GM12878 (cell line): ENCODE data around the gene ATXN1. TPM values are rescaled to one million over a fixed set of nuclear protein-coding genes. Genes with fewer than 3 reads are reported as not detected.

Experiments
- ATAC-seq: fragments of 200-7000 bp; cut with Tn5 transposase; 3 replicates; pipeline ENCODE4 v1.9.1; 2020; ENCODE audit warnings: mild to moderate bottlenecking, moderate library complexity
- BruUV-seq: library from RNA; stranded (reverse); fragments of 400-500 nt; replicated peaks from 2 replicates; lab custom pipeline; 2021; lab: Mats Ljungman, UMichigan
- CTCF ChIA-PET: fragments of 300-600 bp; sonication (Branson Sonifier 250); formaldehyde crosslinking; extraction: SDS; loops from one replicate; lab custom pipeline; 2021; ENCODE audit warnings: inconsistent platforms; lab: Yijun Ruan, JAX
- POLR2A ChIA-PET: fragments of 350-600 bp; formaldehyde crosslinking; extraction: SDS; loops from one replicate; lab custom pipeline; 2021; ENCODE audit warnings: inconsistent platforms; lab: Charles Lee
- RAD21 ChIA-PET: fragments of 300-600 bp; sonication (Branson Sonifier 250); formaldehyde crosslinking; loops from one replicate; lab custom pipeline; 2023; ENCODE audit warnings: antibody characterized with exemption; ENCODE audit not compliant: unreplicated experiment; lab: Charles Lee
- SMC1A ChIA-PET: fragments of 300-600 bp; sonication (Branson Sonifier 250); formaldehyde crosslinking; loops from one replicate; lab custom pipeline; 2023; ENCODE audit not compliant: unreplicated experiment, uncharacterized antibody; lab: Charles Lee
- DNase-seq: peaks from one replicate; pipeline ENCODE4 v3.0.0-alpha.2; 2011; ENCODE audit warnings: low read depth, low spot score
- FAIRE-seq: peaks from 3 replicates; lab custom pipeline; 2011; peaks lifted over from hg19 to GRCh38; lab: Jason Lieb, UNC
- H2AFZ ChIP-seq: 2 replicates; pipeline ENCODE4 v1.6.0; 2011; ENCODE audit warnings: low read depth, low read length, control low read depth; ENCODE audit not compliant: control insufficient read depth
- H3K27ac ChIP-seq: 2 replicates; pipeline ENCODE4 v1.5.1; 2011; ENCODE audit warnings: control low read depth; ENCODE audit not compliant: control insufficient read depth, insufficient read depth
- H3K27me3 ChIP-seq, 2 experiments: replicated peaks in 1 of 2; 2 replicates each; pipeline versions ENCODE4 v1.6.0 to v1.6.1; 2011; ENCODE audit warnings: low read length in 1 of 2; ENCODE audit not compliant: control insufficient read depth in 2 of 2, insufficient read depth in 2 of 2
- H3K36me3 ChIP-seq, 2 experiments: 2 replicates each; pipeline ENCODE4 v1.5.1; 2011; ENCODE audit warnings: low read length in 1 of 2; ENCODE audit not compliant: control insufficient read depth in 2 of 2, insufficient read depth in 2 of 2
- H3K4me1 ChIP-seq: 2 replicates; pipeline ENCODE4 v1.6.1; 2011; ENCODE audit warnings: mild to moderate bottlenecking, low read length, moderate library complexity, mixed read lengths; ENCODE audit not compliant: control insufficient read depth, insufficient read depth
- H3K4me2 ChIP-seq: 2 replicates; pipeline ENCODE4 v1.6.0; 2011; ENCODE audit warnings: control low read depth; ENCODE audit not compliant: control insufficient read depth, insufficient read depth
- H3K4me3 ChIP-seq: fragments of 200-600 bp; sonication (generic); 2 replicates; pipeline ENCODE4 v1.5.1; 2016
- H3K79me2 ChIP-seq: 2 replicates; pipeline ENCODE4 v1.6.0; 2011; ENCODE audit warnings: low read length; ENCODE audit not compliant: control insufficient read depth, insufficient read depth
- H3K9ac ChIP-seq: 2 replicates; pipeline ENCODE4 v1.8.0; 2011; ENCODE audit warnings: low read length, control low read depth, mixed read lengths; ENCODE audit not compliant: control insufficient read depth, insufficient read depth
- H3K9me3 ChIP-seq: replicated peaks from 3 replicates; pipeline ENCODE4 v1.5.1; 2011; ENCODE audit warnings: mild to moderate bottlenecking, low read length; ENCODE audit not compliant: control insufficient read depth, insufficient read depth
- H4K20me1 ChIP-seq: 2 replicates; pipeline ENCODE4 v1.6.0; 2011; ENCODE audit not compliant: control insufficient read depth, insufficient read depth
- MEF2A ChIP-seq: IDR thresholded peaks from 2 replicates; pipeline ENCODE4 v1.6.1; 2011; ENCODE audit warnings: low read depth, mild to moderate bottlenecking, low read length, moderate library complexity; ENCODE audit not compliant: insufficient read depth
- PAX5 ChIP-seq: IDR thresholded peaks from 2 replicates; pipeline ENCODE4 v1.6.1; 2011; ENCODE audit warnings: low read depth, low read length, borderline replicate concordance
- RAD51 ChIP-seq: fragments of 450-650 bp; IDR thresholded peaks from 2 replicates; pipeline ENCODE4 v1.6.1; 2016; ENCODE audit warnings: moderate library complexity, mild to moderate bottlenecking, inconsistent platforms
- WGBS: methylation state at CpG from one replicate; pipeline ENCODE4 v1.1.6; 2016; ENCODE audit warnings: low lambda C conversion rate; ENCODE audit not compliant: insufficient replicate concordance, insufficient coverage; ENCODE audit errors: missing lambda C conversion rate; 5-methylcytosine and 5-hydroxymethylcytosine counted together
- in situ Hi-C: fragments of 300-500 bp; cut with MboI; formaldehyde crosslinking; loops from 9 replicates; pipeline ENCODE4 v1.14.3; 2018; ENCODE audit warnings: mixed read lengths
- intact Hi-C: fragments of 100-400 bp; cut with micrococcal nuclease; formaldehyde crosslinking; loops from one replicate; pipeline ENCODE4 v1.14.2; 2022; ENCODE audit not compliant: unreplicated experiment
- polyA plus RNA-seq, 11 experiments: library from polyadenylated mRNA; depleted of rRNA in 4 of 11; unstranded in 6 of 11; stranded (reverse) in 5 of 11; fragments of >200 nt; fragmentation: Nextera tagmentation in 4 of 11; fragmentation: Illumina TruSeq in 1 of 11; extraction: Ambion mirVana in 4 of 11; extraction: Trizol in 1 of 11; gene quantifications; 1 replicate in 1 of 11; 2 replicates in 10 of 11; pipeline versions ENCODE4 v1.2.1 to v1.2.3, GENCODE V29; 2011 to 2016; ENCODE audit warnings: inconsistent platforms in 2 of 11, missing spikeins in 2 of 11, low read depth in 1 of 11
- total RNA-seq, 4 experiments: library from RNA; depleted of rRNA in 3 of 4; stranded (reverse); fragments of >200 nt in 3 of 4; fragmentation: Illumina TruSeq in 1 of 4; extraction: Trizol in 1 of 4; gene quantifications; 2 replicates each; pipeline versions ENCODE4 v1.2.1 to v1.2.3, GENCODE V29; 2013 to 2021
- TF ChIP-seq, protein P1 (sequence below): IDR thresholded peaks from 2 replicates; pipeline ENCODE4 v1.6.1; 2011; ENCODE audit warnings: borderline replicate concordance, low read depth, mild to moderate bottlenecking, moderate library complexity, low read length; ENCODE audit not compliant: insufficient read depth, poor library complexity, severe bottlenecking

ATXN1 gene
- total and polyA plus RNA-seq, 10 of the 15 experiments (the other 5 are each of a cell fraction or from before 2014, with no cell fraction given) = 12.2 to 51.2 (median 20.5) TPM

- CTCF ChIA-PET = interaction anchor here (1.0 to 3.1 kb wide), 2 partner anchors 20 to 24 kb away, joined by 3 to 13 read pairs; no protein-coding TSS in a partner anchor
- DNase-seq (no peak), ATAC-seq (no peak), FAIRE-seq (no peak)
- Histone ChIP-seq H4K20me1 (no peaks in the 10 kb centered on the region), H3K4me2 (no peak overlapping the region), H3K9ac (no peak overlapping the region), H3K4me3 (no peak overlapping the region), H3K36me3 (peaks cover 4% of the 10 kb centered on the region in 2 experiments; a peak in 2 of 4 replicates), H3K27me3 (no peaks in the 10 kb centered on the region), H3K79me2 (no peaks in the 10 kb centered on the region), H3K9me3 (no peaks in the 10 kb centered on the region), H3K4me1 (0 out of 2 replicates have a peak, but pooled peaks cover 6% of the 10 kb centered on the region), H3K27ac (no peak overlapping the region), H2AFZ (no peak overlapping the region)
- WGBS = 96% methylated on average over 5 of the region's 5 CpGs
- SMC1A ChIA-PET = interaction anchor here (0.9 to 2.2 kb wide), 2 partner anchors 9 to 15 kb away, joined by 3 to 6 read pairs; no protein-coding TSS in a partner anchor
- POLR2A ChIA-PET = interaction anchor here (1.0 to 1.3 kb wide), 2 partner anchors 20 to 234 kb away, joined by 3 to 9 read pairs; no protein-coding TSS in a partner anchor
- intact Hi-C loops = no loop called here
- in situ Hi-C loops = no loop called here
- BruUV-seq = no TSS peak
- TF ChIP-seq MEF2A (no peak), RAD51 (no peak)
- TF ChIP-seq, all 136 proteins: peak for 0
- RAD21 ChIA-PET = interaction anchor here (1.3 kb wide), 1 partner anchor 226 kb away, joined by 3 read pairs; no protein-coding TSS in a partner anchor
Measured at GRCh38 chr6:16737925-16738324, 23.3 kb downstream of the ATXN1 start.

DNA sequence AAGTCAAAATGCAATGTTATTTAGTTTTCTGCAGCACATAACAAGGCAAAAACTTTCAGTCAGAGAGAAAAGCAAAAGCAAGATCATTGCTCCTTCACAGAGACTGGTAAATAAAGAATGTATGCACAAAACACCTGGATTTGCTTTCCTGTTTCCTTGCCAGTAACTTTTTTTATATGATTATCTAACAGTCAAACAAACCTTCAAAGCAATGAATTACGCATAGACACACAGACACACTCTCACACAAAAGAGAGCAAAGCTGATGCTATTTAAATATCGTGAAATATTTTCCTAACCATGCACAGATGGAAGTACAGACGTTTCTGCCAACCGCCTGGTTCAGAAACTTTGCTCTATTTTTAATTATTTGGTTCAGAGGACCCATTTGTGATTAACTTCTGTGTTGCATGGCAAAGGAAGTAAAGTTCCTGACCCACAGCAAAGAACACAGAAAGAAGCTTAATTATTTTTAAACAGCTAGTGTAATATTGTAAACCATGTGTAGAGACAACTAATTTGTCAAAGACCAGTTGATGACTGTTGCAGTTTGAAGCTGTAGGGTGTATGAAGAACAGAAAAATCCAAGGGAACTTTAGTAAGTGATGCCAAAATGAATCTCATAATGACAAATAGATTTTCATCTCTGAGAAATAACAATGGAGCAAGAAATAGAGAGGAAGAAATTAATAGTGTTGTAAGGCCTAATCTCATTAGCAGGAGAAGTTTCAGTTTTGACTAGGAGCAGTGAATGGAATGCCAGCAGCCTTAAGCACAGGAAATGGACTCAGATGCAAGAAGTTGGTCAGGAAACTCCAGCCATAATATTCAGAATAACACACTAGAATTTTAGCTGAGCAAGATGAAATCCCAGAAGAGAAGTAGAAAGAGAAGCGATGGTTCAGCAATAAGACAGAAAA lies 24.1 kb downstream of the ATXN1 start:
- intact Hi-C loops = no loop called here
- WGBS = 82% methylated on average over 5 of the region's 5 CpGs
- Histone ChIP-seq H3K36me3 (peaks cover under 1 to 4% of the 10 kb centered on the region in 2 experiments; a peak in 2 of 4 replicates), H3K4me3 (no peak overlapping the region), H4K20me1 (no peaks in the 10 kb centered on the region), H3K27me3 (no peaks in the 10 kb centered on the region), H2AFZ (no peak overlapping the region), H3K4me2 (no peak overlapping the region), H3K27ac (no peak overlapping the region), H3K9ac (no peak overlapping the region), H3K9me3 (no peaks in the 10 kb centered on the region), H3K79me2 (no peaks in the 10 kb centered on the region), H3K4me1 (peaks cover 9% of the 10 kb centered on the region)
- ChIA-PET POLR2A (interaction anchor here (1.0 to 1.7 kb wide), 4 partner anchors 10 to 39 kb away, joined by 3 to 6 read pairs (median 4); no protein-coding TSS in a partner anchor), SMC1A (interaction anchor here (0.9 to 2.2 kb wide), 9 partner anchors 10 to 48 kb away, joined by 3 to 8 read pairs (median 4); no protein-coding TSS in a partner anchor), CTCF (interaction anchor here (0.9 to 3.1 kb wide), 8 partner anchors 8 to 86 kb away, joined by 3 to 13 read pairs (median 4); no protein-coding TSS in a partner anchor), RAD21 (interaction anchor here (0.8 to 2.2 kb wide), 3 partner anchors 27 to 225 kb away, joined by 3 to 7 read pairs (median 3); no protein-coding TSS in a partner anchor)
- no peak for FAIRE-seq
- TF ChIP-seq, protein P1, sequence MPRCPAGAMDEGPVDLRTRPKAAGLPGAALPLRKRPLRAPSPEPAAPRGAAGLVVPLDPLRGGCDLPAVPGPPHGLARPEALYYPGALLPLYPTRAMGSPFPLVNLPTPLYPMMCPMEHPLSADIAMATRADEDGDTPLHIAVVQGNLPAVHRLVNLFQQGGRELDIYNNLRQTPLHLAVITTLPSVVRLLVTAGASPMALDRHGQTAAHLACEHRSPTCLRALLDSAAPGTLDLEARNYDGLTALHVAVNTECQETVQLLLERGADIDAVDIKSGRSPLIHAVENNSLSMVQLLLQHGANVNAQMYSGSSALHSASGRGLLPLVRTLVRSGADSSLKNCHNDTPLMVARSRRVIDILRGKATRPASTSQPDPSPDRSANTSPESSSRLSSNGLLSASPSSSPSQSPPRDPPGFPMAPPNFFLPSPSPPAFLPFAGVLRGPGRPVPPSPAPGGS = no peak
- no peak for TF ChIP-seq PAX5
- in situ Hi-C loops = no loop called here
- ATAC-seq = no peak
- no peak for DNase-seq
- no TSS peak for BruUV-seq
